Choroid plexus epithelial cell (primary cell): Measurements from ENCODE around the gene IFI30.
A peak's percentile ranks its signal among the peaks of the same experiment; 100 is the strongest.

ENCODE experiments used
- DNase-seq: peaks from one replicate; pipeline ENCODE4 v3.0.0-alpha.2; 2010; ENCODE audit warnings: low read depth
- H3K4me3 ChIP-seq: 2 replicates; pipeline ENCODE4 v1.5.1; 2011; ENCODE audit warnings: low read depth, mild to moderate bottlenecking, control low read depth, low read length, moderate library complexity
- TF ChIP-seq, protein P1 (sequence below): conservative IDR thresholded peaks from 2 replicates; pipeline ENCODE4 v1.5.1; 2011; ENCODE audit warnings: low read depth, mild to moderate bottlenecking, control low read depth, inconsistent platforms, low read length, moderate library complexity

Gene IFI30

DNA sequence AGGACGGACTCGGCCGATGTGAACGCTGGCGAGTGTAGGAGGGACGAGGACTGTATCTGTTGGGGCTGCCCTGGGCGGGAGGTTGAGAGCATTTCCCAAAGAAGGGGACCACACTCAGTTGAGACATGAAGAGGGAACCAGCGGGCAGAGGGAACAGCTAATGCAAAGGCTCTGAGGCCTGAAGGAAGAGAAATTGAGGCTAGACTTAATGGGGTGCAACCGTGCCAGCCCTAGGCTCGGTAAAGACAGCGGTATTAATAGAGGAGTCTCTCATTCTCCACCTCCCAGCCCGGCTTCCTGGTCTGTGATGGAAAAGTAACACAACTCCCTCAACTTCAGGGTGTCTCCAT, 20.5 kb downstream of the IFI30 start:
- H3K4me3 ChIP-seq = peak overlapping the region; percentile 90
- TF ChIP-seq, protein P1, sequence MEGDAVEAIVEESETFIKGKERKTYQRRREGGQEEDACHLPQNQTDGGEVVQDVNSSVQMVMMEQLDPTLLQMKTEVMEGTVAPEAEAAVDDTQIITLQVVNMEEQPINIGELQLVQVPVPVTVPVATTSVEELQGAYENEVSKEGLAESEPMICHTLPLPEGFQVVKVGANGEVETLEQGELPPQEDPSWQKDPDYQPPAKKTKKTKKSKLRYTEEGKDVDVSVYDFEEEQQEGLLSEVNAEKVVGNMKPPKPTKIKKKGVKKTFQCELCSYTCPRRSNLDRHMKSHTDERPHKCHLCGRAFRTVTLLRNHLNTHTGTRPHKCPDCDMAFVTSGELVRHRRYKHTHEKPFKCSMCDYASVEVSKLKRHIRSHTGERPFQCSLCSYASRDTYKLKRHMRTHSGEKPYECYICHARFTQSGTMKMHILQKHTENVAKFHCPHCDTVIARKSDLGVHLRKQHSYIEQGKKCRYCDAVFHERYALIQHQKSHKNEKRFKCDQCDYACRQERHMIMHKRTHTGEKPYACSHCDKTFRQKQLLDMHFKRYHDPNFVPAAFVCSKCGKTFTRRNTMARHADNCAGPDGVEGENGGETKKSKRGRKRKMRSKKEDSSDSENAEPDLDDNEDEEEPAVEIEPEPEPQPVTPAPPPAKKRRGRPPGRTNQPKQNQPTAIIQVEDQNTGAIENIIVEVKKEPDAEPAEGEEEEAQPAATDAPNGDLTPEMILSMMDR = no peak

DNA sequence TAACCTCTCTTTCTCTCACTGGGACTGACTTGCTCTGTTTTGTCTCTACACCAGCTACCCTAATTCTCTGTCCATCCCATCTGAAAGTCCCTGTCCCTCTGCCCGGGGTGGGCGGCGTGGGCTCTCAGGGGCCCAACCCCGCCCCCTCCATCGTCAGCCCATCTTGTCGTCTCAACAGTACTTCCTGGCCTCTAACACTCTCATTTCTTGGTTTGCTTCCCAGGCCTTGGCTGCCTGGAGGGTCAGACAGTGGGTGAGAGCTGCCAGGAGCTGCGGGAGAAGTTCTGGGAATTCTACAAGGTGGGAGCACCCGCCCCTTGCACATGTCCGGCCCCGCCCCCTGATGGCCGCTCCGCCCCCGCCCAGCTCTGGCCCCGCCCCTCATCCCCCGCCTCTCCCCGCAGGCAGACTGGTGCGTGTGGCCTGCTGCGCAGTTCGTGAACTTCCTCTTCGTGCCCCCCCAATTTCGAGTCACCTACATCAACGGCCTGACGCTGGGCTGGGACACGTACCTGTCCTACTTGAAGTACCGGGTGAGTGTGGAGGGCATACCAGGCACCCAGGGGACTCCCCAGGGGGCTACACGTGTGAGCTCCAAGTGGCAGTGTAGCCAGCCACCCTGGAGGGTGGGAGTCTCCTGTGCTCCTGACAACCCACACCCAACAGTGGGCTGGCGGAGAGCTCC, 21.1 kb downstream of the IFI30 start:
- DNase-seq = peak; percentile 29
- TF ChIP-seq, protein P1 = no peak
- peak overlapping the region; percentile 20 for H3K4me3 ChIP-seq

More for the DNA sequence above, 20.5 kb downstream of the IFI30 start:
- DNase-seq = no peak

DNA sequence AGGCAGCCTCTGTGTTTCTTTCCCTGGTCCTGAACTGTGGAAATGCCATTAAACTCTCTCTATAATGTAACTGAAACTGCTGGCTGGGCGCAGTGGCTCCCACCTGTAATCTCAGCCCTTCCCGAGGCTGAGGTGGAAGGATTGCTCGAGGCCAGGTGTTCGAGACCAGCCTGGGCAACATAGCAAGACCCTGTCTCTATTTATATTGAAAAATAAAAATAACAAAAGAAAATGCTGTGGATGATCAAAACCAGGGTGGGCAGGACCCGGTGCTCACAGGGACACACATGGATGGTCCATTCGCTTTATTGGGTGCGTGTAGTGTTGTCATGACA, 22.9 kb downstream of the IFI30 start:
- no peak overlapping the region for H3K4me3 ChIP-seq
- TF ChIP-seq, protein P1 = no peak
- no peak for DNase-seq

DNA sequence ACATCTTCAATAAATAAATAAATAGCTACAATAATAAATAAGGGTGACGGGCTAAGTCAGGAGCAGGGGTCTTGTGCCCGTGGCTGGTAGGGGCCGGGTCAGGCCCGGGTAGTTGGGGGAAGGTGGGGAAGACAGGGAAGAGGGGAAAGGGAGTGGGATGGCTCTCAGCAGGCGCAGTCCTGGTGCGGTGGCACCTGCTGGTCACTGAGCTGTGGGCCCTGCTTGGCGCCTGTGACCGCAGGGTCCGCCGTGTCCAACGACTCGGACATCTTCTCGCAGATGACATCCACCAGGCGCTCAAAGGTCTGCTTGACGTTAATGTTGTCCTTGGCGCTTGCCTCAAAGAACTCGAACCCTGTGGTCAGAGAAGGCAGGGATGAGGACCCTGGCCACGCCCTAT, 23.7 kb downstream of the IFI30 start:
- H3K4me3 ChIP-seq = no peak overlapping the region
- DNase-seq = no peak
- TF ChIP-seq, protein P1 = no peak

DNA sequence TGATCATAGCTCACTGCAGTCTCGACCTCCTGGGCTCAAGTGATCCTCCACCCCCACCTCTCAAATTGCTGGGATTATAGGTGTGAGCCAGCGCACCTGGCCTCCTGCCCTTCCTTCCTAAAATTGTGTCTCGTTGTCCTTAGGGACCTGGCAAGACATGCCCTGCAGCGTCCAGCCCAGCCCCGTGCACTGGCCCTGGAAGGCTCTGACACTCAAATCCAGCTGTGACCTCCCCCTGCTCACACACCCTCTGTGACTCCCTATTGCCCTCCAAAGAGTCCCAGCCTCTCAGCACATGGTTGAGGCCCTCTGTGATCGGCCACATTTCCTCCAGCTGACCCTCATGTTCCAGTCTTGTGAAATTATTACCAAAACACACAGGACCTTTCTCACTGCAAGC, 24.3 kb downstream of the IFI30 start:
- TF ChIP-seq, protein P1 = no peak

DNA sequence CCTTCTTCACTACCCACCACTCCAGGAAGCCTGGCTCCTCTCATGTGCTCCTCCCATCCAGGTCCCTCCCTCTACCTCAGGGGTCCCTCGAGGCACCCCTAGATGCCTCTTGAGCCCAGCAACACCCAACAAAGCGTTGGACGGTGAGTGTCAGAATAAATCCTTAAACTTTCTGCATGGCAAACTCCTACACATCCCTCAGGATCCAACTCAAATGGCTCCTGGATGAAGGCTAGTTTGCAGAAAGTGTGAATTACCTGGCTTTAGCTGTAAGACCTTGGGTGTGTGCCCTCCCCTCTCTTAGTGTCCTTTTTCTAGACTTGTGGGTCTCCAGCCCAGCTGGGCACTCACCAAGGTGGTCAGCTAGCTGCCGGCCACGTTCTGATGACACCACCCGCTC, 24.8 kb downstream of the IFI30 start:
- no peak overlapping the region for H3K4me3 ChIP-seq
- TF ChIP-seq, protein P1 = no peak
- DNase-seq = no peak

More for the DNA sequence above, 24.3 kb downstream of the IFI30 start:
- no peak for DNase-seq
- no peak overlapping the region for H3K4me3 ChIP-seq

DNA sequence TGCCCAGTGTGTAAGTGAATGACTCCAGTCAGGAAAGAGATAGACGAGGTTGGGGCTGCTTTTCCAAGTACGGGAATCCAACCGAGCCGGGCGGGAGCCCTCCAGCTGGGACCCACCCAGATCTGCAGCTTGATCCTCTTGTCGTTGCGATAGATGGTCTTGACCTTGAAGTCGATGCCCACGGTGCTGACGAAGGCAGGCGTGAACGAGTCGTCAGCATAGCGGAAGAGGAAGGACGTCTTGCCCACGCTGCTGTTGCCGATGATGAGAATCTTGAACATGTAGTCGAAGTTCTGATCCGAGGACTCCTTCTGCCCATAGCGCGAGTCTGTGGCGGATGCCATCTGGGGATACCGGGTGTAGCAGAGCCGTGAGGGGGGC, 28.8 kb downstream of the IFI30 start:
- TF ChIP-seq, protein P1 = no peak
- H3K4me3 ChIP-seq = no peak overlapping the region
- no peak for DNase-seq
